ENCODE measurements around the gene CCDC85B. TPM values are rescaled to one million over a fixed set of nuclear protein-coding genes. Genes with fewer than 3 reads are reported as not detected.

The CCDC85B gene
- total and polyA plus RNA-seq, 2 of the 13 experiments (the other 11 are each of a cell fraction or from before 2014, with no cell fraction given) = 8.2 to 19.5 TPM

DNA sequence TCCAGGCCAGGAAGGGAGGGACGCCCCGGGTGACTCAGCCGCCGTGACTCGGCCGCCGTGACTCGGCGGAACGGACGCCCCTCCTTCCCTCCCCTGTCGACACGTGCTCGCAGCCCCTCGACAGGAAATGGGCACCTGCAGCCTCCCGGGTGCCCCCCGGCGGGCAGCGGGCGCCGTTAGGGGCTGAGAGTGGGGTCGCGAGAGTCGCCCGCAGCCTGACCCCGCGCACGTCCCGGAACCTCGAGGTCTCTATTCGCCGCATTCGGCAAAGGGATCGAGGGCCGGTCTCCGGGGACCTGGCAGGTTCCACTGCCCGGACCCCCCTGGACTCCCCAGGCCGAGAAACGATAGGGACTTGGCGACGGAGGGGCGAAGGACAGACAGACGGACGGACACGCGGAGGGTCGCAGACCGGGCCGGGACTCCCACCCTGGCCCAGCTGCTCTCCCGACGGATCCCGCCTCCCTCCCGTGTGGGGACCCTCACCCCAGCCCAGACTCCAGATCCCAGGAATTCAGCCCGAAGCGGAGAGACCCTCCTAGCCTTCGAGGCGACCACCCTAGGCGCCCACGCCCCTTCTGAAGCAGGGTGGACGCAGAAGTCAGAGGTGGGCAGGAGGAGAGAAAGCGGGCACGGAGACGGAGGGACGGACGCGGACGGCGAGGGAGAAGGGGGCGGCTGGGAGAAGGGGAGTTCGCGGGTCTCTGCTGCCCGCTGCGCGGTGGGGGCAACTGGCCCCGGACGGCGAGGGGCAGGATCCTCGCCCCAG lies 9.1 kb downstream of the CCDC85B start (continued):
- TF ChIP-seq, protein P1, sequence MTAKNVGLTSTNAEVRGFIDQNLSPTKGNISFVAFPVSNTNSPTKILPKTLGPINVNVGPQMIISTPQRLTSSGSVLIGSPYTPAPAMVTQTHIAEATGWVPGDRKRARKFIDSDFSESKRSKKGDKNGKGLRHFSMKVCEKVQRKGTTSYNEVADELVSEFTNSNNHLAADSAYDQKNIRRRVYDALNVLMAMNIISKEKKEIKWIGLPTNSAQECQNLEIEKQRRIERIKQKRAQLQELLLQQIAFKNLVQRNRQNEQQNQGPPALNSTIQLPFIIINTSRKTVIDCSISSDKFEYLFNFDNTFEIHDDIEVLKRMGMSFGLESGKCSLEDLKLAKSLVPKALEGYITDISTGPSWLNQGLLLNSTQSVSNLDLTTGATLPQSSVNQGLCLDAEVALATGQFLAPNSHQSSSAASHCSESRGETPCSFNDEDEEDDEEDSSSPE (CRISPR knock-in tag; IDR thresholded peaks at IDR 0.05) = peak; percentile 74
- TF ChIP-seq, protein P2, sequence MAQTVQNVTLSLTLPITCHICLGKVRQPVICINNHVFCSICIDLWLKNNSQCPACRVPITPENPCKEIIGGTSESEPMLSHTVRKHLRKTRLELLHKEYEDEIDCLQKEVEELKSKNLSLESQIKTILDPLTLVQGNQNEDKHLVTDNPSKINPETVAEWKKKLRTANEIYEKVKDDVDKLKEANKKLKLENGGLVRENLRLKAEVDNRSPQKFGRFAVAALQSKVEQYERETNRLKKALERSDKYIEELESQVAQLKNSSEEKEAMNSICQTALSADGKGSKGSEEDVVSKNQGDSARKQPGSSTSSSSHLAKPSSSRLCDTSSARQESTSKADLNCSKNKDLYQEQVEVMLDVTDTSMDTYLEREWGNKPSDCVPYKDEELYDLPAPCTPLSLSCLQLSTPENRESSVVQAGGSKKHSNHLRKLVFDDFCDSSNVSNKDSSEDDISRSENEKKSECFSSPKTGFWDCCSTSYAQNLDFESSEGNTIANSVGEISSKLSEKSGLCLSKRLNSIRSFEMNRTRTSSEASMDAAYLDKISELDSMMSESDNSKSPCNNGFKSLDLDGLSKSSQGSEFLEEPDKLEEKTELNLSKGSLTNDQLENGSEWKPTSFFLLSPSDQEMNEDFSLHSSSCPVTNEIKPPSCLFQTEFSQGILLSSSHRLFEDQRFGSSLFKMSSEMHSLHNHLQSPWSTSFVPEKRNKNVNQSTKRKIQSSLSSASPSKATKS (CRISPR knock-in tag; IDR thresholded peaks at IDR 0.05) = no peak
- TF ChIP-seq ZFY (CRISPR knock-in tag; IDR thresholded peaks at IDR 0.05) = peak; percentile 64
- no peak for TF ChIP-seq THYN1 (CRISPR knock-in tag; IDR thresholded peaks at IDR 0.05; ENCODE audit: borderline replicate concordance, low read depth)
- peak; percentile 90 for TF ChIP-seq GABPB1 (CRISPR knock-in tag; IDR thresholded peaks at IDR 0.05)
- TF ChIP-seq SPEN (CRISPR knock-in tag; IDR thresholded peaks at IDR 0.05; ENCODE audit: low read depth) = peak; percentile 73; the same call in 1 of the 2 replicates
- no peak for TF ChIP-seq FOXJ3 (CRISPR knock-in tag; IDR thresholded peaks at IDR 0.05; ENCODE audit: borderline replicate concordance)
- TF ChIP-seq, protein P3, sequence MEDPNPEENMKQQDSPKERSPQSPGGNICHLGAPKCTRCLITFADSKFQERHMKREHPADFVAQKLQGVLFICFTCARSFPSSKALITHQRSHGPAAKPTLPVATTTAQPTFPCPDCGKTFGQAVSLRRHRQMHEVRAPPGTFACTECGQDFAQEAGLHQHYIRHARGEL (CRISPR knock-in tag; IDR thresholded peaks at IDR 0.05) = no peak
- TF ChIP-seq ZNF703 (CRISPR knock-in tag; IDR thresholded peaks at IDR 0.05; ENCODE audit: borderline replicate concordance) = 0 out of 2 replicates have a peak, but pooled peaks have one; percentile 29
- TF ChIP-seq, protein P4, sequence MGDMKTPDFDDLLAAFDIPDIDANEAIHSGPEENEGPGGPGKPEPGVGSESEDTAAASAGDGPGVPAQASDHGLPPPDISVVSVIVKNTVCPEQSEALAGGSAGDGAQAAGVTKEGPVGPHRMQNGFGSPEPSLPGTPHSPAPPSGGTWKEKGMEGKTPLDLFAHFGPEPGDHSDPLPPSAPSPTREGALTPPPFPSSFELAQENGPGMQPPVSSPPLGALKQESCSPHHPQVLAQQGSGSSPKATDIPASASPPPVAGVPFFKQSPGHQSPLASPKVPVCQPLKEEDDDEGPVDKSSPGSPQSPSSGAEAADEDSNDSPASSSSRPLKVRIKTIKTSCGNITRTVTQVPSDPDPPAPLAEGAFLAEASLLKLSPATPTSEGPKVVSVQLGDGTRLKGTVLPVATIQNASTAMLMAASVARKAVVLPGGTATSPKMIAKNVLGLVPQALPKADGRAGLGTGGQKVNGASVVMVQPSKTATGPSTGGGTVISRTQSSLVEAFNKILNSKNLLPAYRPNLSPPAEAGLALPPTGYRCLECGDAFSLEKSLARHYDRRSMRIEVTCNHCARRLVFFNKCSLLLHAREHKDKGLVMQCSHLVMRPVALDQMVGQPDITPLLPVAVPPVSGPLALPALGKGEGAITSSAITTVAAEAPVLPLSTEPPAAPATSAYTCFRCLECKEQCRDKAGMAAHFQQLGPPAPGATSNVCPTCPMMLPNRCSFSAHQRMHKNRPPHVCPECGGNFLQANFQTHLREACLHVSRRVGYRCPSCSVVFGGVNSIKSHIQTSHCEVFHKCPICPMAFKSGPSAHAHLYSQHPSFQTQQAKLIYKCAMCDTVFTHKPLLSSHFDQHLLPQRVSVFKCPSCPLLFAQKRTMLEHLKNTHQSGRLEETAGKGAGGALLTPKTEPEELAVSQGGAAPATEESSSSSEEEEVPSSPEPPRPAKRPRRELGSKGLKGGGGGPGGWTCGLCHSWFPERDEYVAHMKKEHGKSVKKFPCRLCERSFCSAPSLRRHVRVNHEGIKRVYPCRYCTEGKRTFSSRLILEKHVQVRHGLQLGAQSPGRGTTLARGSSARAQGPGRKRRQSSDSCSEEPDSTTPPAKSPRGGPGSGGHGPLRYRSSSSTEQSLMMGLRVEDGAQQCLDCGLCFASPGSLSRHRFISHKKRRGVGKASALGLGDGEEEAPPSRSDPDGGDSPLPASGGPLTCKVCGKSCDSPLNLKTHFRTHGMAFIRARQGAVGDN (CRISPR knock-in tag; IDR thresholded peaks at IDR 0.05) = peak; percentile 97
- TF ChIP-seq GZF1 (CRISPR knock-in tag; IDR thresholded peaks at IDR 0.05) = peak; percentile 52; the same call in 1 of the 2 replicates
- TF ChIP-seq, protein P5, sequence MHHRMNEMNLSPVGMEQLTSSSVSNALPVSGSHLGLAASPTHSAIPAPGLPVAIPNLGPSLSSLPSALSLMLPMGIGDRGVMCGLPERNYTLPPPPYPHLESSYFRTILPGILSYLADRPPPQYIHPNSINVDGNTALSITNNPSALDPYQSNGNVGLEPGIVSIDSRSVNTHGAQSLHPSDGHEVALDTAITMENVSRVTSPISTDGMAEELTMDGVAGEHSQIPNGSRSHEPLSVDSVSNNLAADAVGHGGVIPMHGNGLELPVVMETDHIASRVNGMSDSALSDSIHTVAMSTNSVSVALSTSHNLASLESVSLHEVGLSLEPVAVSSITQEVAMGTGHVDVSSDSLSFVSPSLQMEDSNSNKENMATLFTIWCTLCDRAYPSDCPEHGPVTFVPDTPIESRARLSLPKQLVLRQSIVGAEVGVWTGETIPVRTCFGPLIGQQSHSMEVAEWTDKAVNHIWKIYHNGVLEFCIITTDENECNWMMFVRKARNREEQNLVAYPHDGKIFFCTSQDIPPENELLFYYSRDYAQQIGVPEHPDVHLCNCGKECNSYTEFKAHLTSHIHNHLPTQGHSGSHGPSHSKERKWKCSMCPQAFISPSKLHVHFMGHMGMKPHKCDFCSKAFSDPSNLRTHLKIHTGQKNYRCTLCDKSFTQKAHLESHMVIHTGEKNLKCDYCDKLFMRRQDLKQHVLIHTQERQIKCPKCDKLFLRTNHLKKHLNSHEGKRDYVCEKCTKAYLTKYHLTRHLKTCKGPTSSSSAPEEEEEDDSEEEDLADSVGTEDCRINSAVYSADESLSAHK (CRISPR knock-in tag; IDR thresholded peaks at IDR 0.05; ENCODE audit: borderline replicate concordance) = no peak; the same call in 1 of the 2 replicates
- TF ChIP-seq RELA (CRISPR knock-in tag; IDR thresholded peaks at IDR 0.05) = peak; percentile 50; the same call in 1 of the 2 replicates
- TF ChIP-seq THAP11 (CRISPR knock-in tag; IDR thresholded peaks at IDR 0.05) = peak; percentile 33; the same call in 1 of the 2 replicates
- TF ChIP-seq BORCS8-MEF2B (CRISPR knock-in tag; IDR thresholded peaks at IDR 0.05) = peak; percentile 72; the same call in 1 of the 2 replicates
- TF ChIP-seq ZNF446 (CRISPR knock-in tag; IDR thresholded peaks at IDR 0.05) = peak; percentile 57
- TF ChIP-seq ZFP90 (CRISPR knock-in tag; IDR thresholded peaks at IDR 0.05; ENCODE audit: borderline replicate concordance) = peak; percentile 43; the same call in 1 of the 2 replicates
- peak; percentile 31; the same call in 1 of the 2 replicates for TF ChIP-seq SIN3A (IDR thresholded peaks at IDR 0.05; ENCODE audit: borderline replicate concordance, low read depth, low read length)

Measured in HepG2 (cell line).